A673 (cell line): ENCODE data around the gene ATP2B2. TPM values are rescaled to one million over a fixed set of nuclear protein-coding genes. Genes with fewer than 3 reads are reported as not detected.

ENCODE experiments used
- BruUV-seq: library from RNA; stranded (reverse); fragments of 400-500 nt; replicated peaks from 2 replicates; lab custom pipeline; 2021; lab: Mats Ljungman, UMichigan
- CTCF ChIA-PET: fragments of 300-600 bp; sonication (Branson Sonifier 250); formaldehyde crosslinking; loops from one replicate; lab custom pipeline; 2022; ENCODE audit warnings: antibody characterized with exemption; lab: Charles Lee
- POLR2A ChIA-PET: fragments of 300-600 bp; sonication (Branson Sonifier 250); formaldehyde crosslinking; loops from one replicate; lab custom pipeline; 2022; ENCODE audit warnings: antibody characterized with exemption; ENCODE audit not compliant: low non-redundant PET; lab: Charles Lee
- DNase-seq: peaks from one replicate; pipeline ENCODE4 v3.0.0-alpha.2; 2015; ENCODE audit warnings: low spot score
- H3K27ac ChIP-seq: fragments of 200-600 bp; sonication (generic); 2 replicates; pipeline ENCODE4 v1.5.1; 2016; ENCODE audit warnings: mixed run types, low read depth, mild to moderate bottlenecking, mixed read lengths, antibody characterized with exemption, low read length; ENCODE audit not compliant: poor library complexity, severe bottlenecking
- H3K27me3 ChIP-seq: fragments of 200-600 bp; sonication (generic); replicated peaks from 2 replicates; pipeline ENCODE4 v1.6.1; 2017; ENCODE audit warnings: mixed run types, low read depth, mild to moderate bottlenecking, mixed read lengths, antibody characterized with exemption, low read length; ENCODE audit not compliant: insufficient read depth, poor library complexity
- H3K36me3 ChIP-seq: fragments of 200-600 bp; sonication (generic); 2 replicates; pipeline ENCODE4 v1.6.1; 2016; ENCODE audit warnings: mixed run types, mild to moderate bottlenecking, mixed read lengths, antibody characterized with exemption, low read length; ENCODE audit not compliant: insufficient read depth, poor library complexity, severe bottlenecking
- H3K4me1 ChIP-seq: fragments of 200-600 bp; sonication (generic); 2 replicates; pipeline ENCODE4 v1.6.1; 2017; ENCODE audit warnings: mixed run types, mild to moderate bottlenecking, mixed read lengths, antibody characterized with exemption, low read length; ENCODE audit not compliant: insufficient read depth, poor library complexity, severe bottlenecking
- H3K4me3 ChIP-seq: fragments of 200-600 bp; sonication (generic); 2 replicates; pipeline ENCODE4 v1.5.1; 2016; ENCODE audit warnings: low read depth, mixed run types, mild to moderate bottlenecking, mixed read lengths, low read length; ENCODE audit not compliant: poor library complexity, severe bottlenecking
- H3K9me3 ChIP-seq: fragments of 200-600 bp; sonication (generic); 2 replicates; pipeline ENCODE4 v1.6.1; 2016; ENCODE audit warnings: mixed run types, low read depth, mild to moderate bottlenecking, mixed read lengths, antibody characterized with exemption, low read length; ENCODE audit not compliant: poor library complexity, severe bottlenecking
- CTCF ChIP-seq: fragments of 300-800, 200-600 bp; sonication (generic); conservative IDR thresholded peaks from 2 replicates; pipeline ENCODE4 v1.5.1; 2017; ENCODE audit warnings: low read depth, mild to moderate bottlenecking, antibody characterized with exemption, low read length, moderate library complexity, mixed read lengths
- EZH2 ChIP-seq: fragments of 200-600 bp; sonication (generic); IDR thresholded peaks from 2 replicates; pipeline ENCODE4 v1.6.1; 2017; ENCODE audit warnings: borderline replicate concordance, low read depth, mild to moderate bottlenecking, mixed read lengths, antibody characterized with exemption, low read length; ENCODE audit not compliant: poor library complexity, severe bottlenecking
- intact Hi-C: fragments of 100-400 bp; cut with micrococcal nuclease; formaldehyde crosslinking; loops from one replicate; pipeline ENCODE4 v1.10.0; 2022; ENCODE audit not compliant: unreplicated experiment
- total RNA-seq: library from RNA; stranded (reverse); gene quantifications from 2 replicates; pipeline ENCODE4 v1.2.3, GENCODE V29; 2021

Gene ATP2B2
- total RNA-seq, 1 experiment from 2014 or later: 0.17 TPM

- no peak for DNase-seq
- TF ChIP-seq CTCF (no peak), EZH2 (no peak)
- CTCF ChIA-PET: no interaction called here
- Histone ChIP-seq H3K9me3 (no peaks in the 10 kb centered on the region), H3K27ac (no peak overlapping the region), H3K36me3 (no peaks in the 10 kb centered on the region), H3K27me3 (no peaks in the 10 kb centered on the region), H3K4me1 (peaks cover 5% of the 10 kb centered on the region), H3K4me3 (no peak overlapping the region)
- BruUV-seq: no TSS peak
- POLR2A ChIA-PET: no interaction called here
- intact Hi-C loops: no loop called here
Measured at GRCh38 chr3:10434938-10435336, 70.4 kb downstream of the ATP2B2 start.

GRCh38 chr3:10434144-10434937, 71.0 kb downstream of the ATP2B2 start:
- no TSS peak for BruUV-seq
- H3K27ac ChIP-seq: no peak overlapping the region
- H3K9me3 ChIP-seq: no peaks in the 10 kb centered on the region
- H3K4me1 ChIP-seq: peaks cover 5% of the 10 kb centered on the region
- ChIA-PET POLR2A (no interaction called here), CTCF (no interaction called here)
- TF ChIP-seq CTCF (no peak), EZH2 (no peak)
- intact Hi-C loops: no loop called here
- no peaks in the 10 kb centered on the region for H3K36me3 ChIP-seq
- H3K27me3 ChIP-seq: no peaks in the 10 kb centered on the region
- DNase-seq: no peak
- H3K4me3 ChIP-seq: no peak overlapping the region

GRCh38 chr3:10432931-10433330, 72.5 kb downstream of the ATP2B2 start:
- DNase-seq: no peak
- intact Hi-C loops: no loop called here
- H3K9me3 ChIP-seq: no peaks in the 10 kb centered on the region
- TF ChIP-seq CTCF: no peak
- no peak for TF ChIP-seq EZH2
- H3K36me3 ChIP-seq: no peaks in the 10 kb centered on the region
- H3K27me3 ChIP-seq: no peaks in the 10 kb centered on the region
- no TSS peak for BruUV-seq
- no peak overlapping the region for H3K4me3 ChIP-seq
- no peaks in the 10 kb centered on the region for H3K4me1 ChIP-seq
- CTCF ChIA-PET: no interaction called here
- POLR2A ChIA-PET: no interaction called here
- no peak overlapping the region for H3K27ac ChIP-seq
